Measurements from ENCODE around the gene GET4. TPM values are rescaled to one million over a fixed set of nuclear protein-coding genes. Genes with fewer than 3 reads are reported as not detected.

The GET4 gene
- total and polyA plus RNA-seq, 2 of the 13 experiments (the other 11 are each of a cell fraction or from before 2014, with no cell fraction given), result 28.2 to 35.2 TPM

GRCh38 chr7:926061-927030 is 50.0 kb downstream of the GET4 start (continued):
- TF ChIP-seq, protein P1, sequence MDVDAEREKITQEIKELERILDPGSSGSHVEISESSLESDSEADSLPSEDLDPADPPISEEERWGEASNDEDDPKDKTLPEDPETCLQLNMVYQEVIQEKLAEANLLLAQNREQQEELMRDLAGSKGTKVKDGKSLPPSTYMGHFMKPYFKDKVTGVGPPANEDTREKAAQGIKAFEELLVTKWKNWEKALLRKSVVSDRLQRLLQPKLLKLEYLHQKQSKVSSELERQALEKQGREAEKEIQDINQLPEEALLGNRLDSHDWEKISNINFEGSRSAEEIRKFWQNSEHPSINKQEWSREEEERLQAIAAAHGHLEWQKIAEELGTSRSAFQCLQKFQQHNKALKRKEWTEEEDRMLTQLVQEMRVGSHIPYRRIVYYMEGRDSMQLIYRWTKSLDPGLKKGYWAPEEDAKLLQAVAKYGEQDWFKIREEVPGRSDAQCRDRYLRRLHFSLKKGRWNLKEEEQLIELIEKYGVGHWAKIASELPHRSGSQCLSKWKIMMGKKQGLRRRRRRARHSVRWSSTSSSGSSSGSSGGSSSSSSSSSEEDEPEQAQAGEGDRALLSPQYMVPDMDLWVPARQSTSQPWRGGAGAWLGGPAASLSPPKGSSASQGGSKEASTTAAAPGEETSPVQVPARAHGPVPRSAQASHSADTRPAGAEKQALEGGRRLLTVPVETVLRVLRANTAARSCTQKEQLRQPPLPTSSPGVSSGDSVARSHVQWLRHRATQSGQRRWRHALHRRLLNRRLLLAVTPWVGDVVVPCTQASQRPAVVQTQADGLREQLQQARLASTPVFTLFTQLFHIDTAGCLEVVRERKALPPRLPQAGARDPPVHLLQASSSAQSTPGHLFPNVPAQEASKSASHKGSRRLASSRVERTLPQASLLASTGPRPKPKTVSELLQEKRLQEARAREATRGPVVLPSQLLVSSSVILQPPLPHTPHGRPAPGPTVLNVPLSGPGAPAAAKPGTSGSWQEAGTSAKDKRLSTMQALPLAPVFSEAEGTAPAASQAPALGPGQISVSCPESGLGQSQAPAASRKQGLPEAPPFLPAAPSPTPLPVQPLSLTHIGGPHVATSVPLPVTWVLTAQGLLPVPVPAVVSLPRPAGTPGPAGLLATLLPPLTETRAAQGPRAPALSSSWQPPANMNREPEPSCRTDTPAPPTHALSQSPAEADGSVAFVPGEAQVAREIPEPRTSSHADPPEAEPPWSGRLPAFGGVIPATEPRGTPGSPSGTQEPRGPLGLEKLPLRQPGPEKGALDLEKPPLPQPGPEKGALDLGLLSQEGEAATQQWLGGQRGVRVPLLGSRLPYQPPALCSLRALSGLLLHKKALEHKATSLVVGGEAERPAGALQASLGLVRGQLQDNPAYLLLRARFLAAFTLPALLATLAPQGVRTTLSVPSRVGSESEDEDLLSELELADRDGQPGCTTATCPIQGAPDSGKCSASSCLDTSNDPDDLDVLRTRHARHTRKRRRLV (CRISPR knock-in tag; IDR thresholded peaks at IDR 0.05), result no peak
- TF ChIP-seq ZNF609 (CRISPR knock-in tag; IDR thresholded peaks at IDR 0.05; ENCODE audit: borderline replicate concordance) (peak; percentile 85), MED8 (CRISPR knock-in tag; IDR thresholded peaks at IDR 0.05; ENCODE audit: insufficient replicate concordance) (no peak), JARID2 (CRISPR knock-in tag; IDR thresholded peaks at IDR 0.05; ENCODE audit: insufficient replicate concordance) (no peak), ZMYM4 (CRISPR knock-in tag; IDR thresholded peaks at IDR 0.05) (0 out of 2 replicates have a peak, but pooled peaks have one; percentile 44), STAG1 (CRISPR knock-in tag; IDR thresholded peaks at IDR 0.05) (0 out of 2 replicates have a peak, but pooled peaks have one; percentile 23), CAMTA2 (CRISPR knock-in tag; IDR thresholded peaks at IDR 0.05; ENCODE audit: borderline replicate concordance) (no peak), ZGPAT (CRISPR knock-in tag; IDR thresholded peaks at IDR 0.05) (peak; percentile 67), CBX5 (CRISPR knock-in tag; IDR thresholded peaks at IDR 0.05; ENCODE audit: borderline replicate concordance) (no peak), ZNF790 (CRISPR knock-in tag; IDR thresholded peaks at IDR 0.05; ENCODE audit: borderline replicate concordance) (no peak), ZBTB7B (CRISPR knock-in tag; IDR thresholded peaks at IDR 0.05) (peak; percentile 97), SAFB2 (CRISPR knock-in tag; IDR thresholded peaks at IDR 0.05; ENCODE audit: borderline replicate concordance, low read depth) (no peak), ZFX (CRISPR knock-in tag; IDR thresholded peaks at IDR 0.05; ENCODE audit: low read depth) (no peak), ZNF792 (CRISPR knock-in tag; IDR thresholded peaks at IDR 0.05) (no peak; the same call in 1 of the 2 replicates), ZNF713 (CRISPR knock-in tag; IDR thresholded peaks at IDR 0.05) (no peak)
- TF ChIP-seq, protein P2, sequence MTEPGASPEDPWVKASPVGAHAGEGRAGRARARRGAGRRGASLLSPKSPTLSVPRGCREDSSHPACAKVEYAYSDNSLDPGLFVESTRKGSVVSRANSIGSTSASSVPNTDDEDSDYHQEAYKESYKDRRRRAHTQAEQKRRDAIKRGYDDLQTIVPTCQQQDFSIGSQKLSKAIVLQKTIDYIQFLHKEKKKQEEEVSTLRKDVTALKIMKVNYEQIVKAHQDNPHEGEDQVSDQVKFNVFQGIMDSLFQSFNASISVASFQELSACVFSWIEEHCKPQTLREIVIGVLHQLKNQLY (CRISPR knock-in tag; IDR thresholded peaks at IDR 0.05), result peak; percentile 54

Measured in HepG2 (cell line).